DMS153 (cell line): ENCODE results near the gene HTRA1.

ENCODE experiments used
- DNase-seq: peaks from one replicate; lab custom pipeline; 2025; lab: John Stamatoyannopoulos, UW

HTRA1 gene

GRCh38 chr10:122461367-122461728 is at the start of gene HTRA1:
HTRA1 (plus strand) TSS chr10:122461553; CDS start chr10:122461653, 100 bp downstream.
- DNase-seq, result no peak

- DNase-seq, result no peak
These were observed 48.0 kb upstream of the HTRA1 start for GRCh38 chr10:122413327-122413726.

- DNase-seq, result no peak
These were observed 43.7 kb upstream of the HTRA1 start for GRCh38 chr10:122417667-122418066.

- no peak for DNase-seq
These were observed 42.3 kb upstream of the HTRA1 start for GRCh38 chr10:122419016-122419415.

- DNase-seq, result no peak
These were observed 41.3 kb upstream of the HTRA1 start for GRCh38 chr10:122419876-122420623.

- DNase-seq, result no peak
These were observed 40.7 kb upstream of the HTRA1 start for GRCh38 chr10:122420624-122421007.

GRCh38 chr10:122421054-122421625 is 40.2 kb upstream of the HTRA1 start:
- no peak for DNase-seq

GRCh38 chr10:122421742-122422141 is 39.6 kb upstream of the HTRA1 start:
- no peak for DNase-seq

GRCh38 chr10:122422266-122422989 is 38.9 kb upstream of the HTRA1 start:
- no peak for DNase-seq

GRCh38 chr10:122424059-122424458 is 37.3 kb upstream of the HTRA1 start:
- DNase-seq, result no peak

GRCh38 chr10:122426829-122427228 is 34.5 kb upstream of the HTRA1 start:
- no peak for DNase-seq

- no peak for DNase-seq
These were observed 34.1 kb upstream of the HTRA1 start for GRCh38 chr10:122427280-122427679.

GRCh38 chr10:122435212-122435827 is 26.0 kb upstream of the HTRA1 start:
- DNase-seq, result no peak

- no peak for DNase-seq
These were observed 19.4 kb upstream of the HTRA1 start for GRCh38 chr10:122441961-122442360.

- no peak for DNase-seq
These were observed 15.9 kb upstream of the HTRA1 start for GRCh38 chr10:122445469-122445868.

GRCh38 chr10:122445904-122446303 is 15.4 kb upstream of the HTRA1 start:
- DNase-seq, result no peak

- DNase-seq, result peak; percentile 19
These were observed 14.5 kb upstream of the HTRA1 start for GRCh38 chr10:122446668-122447423.

GRCh38 chr10:122448600-122448999 is 12.8 kb upstream of the HTRA1 start:
- DNase-seq, result no peak

GRCh38 chr10:122449153-122449552 is 12.2 kb upstream of the HTRA1 start:
- no peak for DNase-seq

- no peak for DNase-seq
These were observed 10.9 kb upstream of the HTRA1 start for GRCh38 chr10:122450353-122450990.

- no peak for DNase-seq
These were observed 7.3 kb upstream of the HTRA1 start for GRCh38 chr10:122454071-122454470.
